PC-9 (cell line): Measurements from ENCODE around the gene MADCAM1. TPM values are rescaled to one million over a fixed set of nuclear protein-coding genes. Genes with fewer than 3 reads are reported as not detected.

Source experiments
- BruUV-seq: library from RNA; stranded (reverse); fragments of 400-500 nt; replicated peaks from 2 replicates; lab custom pipeline; 2021; lab: Mats Ljungman, UMichigan
- CTCF ChIA-PET: fragments of 300-600 bp; sonication (Branson Sonifier 250); formaldehyde crosslinking; loops from one replicate; lab custom pipeline; 2022; ENCODE audit warnings: antibody characterized with exemption; lab: Charles Lee
- POLR2A ChIA-PET: fragments of 300-600 bp; sonication (Branson Sonifier 250); formaldehyde crosslinking; loops from one replicate; lab custom pipeline; 2022; ENCODE audit warnings: antibody characterized with exemption; ENCODE audit not compliant: unreplicated experiment; lab: Charles Lee
- DNase-seq, 2 experiments: peaks; one replicate each; pipeline versions ENCODE4 v3.0.0 to v3.0.0-alpha.2; 2015 to 2022; ENCODE audit warnings: mixed read lengths in 1 of 2
- H2AFZ ChIP-seq: fragments of 200-600 bp; sonication (generic); 2 replicates; pipeline ENCODE4 v1.8.1; 2017; ENCODE audit warnings: antibody characterized with exemption
- H3F3A ChIP-seq: fragments of 200-600 bp; sonication (generic); 2 replicates; pipeline ENCODE4 v1.8.1; 2017; ENCODE audit warnings: antibody characterized with exemption, mild to moderate bottlenecking, low read depth; ENCODE audit not compliant: insufficient read depth
- H3K27ac ChIP-seq: fragments of 200-600 bp; sonication (generic); 2 replicates; pipeline ENCODE4 v1.6.1; 2016; ENCODE audit warnings: mixed run types
- H3K27me3 ChIP-seq: fragments of 200-600 bp; sonication (generic); 2 replicates; pipeline ENCODE4 v1.6.1; 2016; ENCODE audit warnings: low read depth, mixed run types; ENCODE audit not compliant: insufficient read depth
- H3K36me3 ChIP-seq: fragments of 200-600 bp; sonication (generic); 2 replicates; pipeline ENCODE4 v1.6.1; 2016; ENCODE audit warnings: low read depth, mixed run types
- H3K4me1 ChIP-seq: fragments of 200-600 bp; sonication (generic); replicated peaks from 2 replicates; pipeline ENCODE4 v1.6.1; 2016; ENCODE audit warnings: mixed run types; ENCODE audit not compliant: insufficient read depth
- H3K4me2 ChIP-seq: fragments of 200-600 bp; sonication (generic); 2 replicates; pipeline ENCODE4 v1.6.1; 2017; ENCODE audit warnings: mixed run types
- H3K4me3 ChIP-seq: fragments of 200-600 bp; sonication (generic); 2 replicates; pipeline ENCODE4 v1.6.1; 2016; ENCODE audit warnings: mixed run types
- H3K79me2 ChIP-seq: fragments of 200-600 bp; sonication (generic); 2 replicates; pipeline ENCODE4 v1.6.1; 2017; ENCODE audit warnings: low read depth, mixed run types
- H3K9me2 ChIP-seq: fragments of 200-600 bp; sonication (generic); 2 replicates; pipeline ENCODE4 v1.8.1; 2017; ENCODE audit warnings: mild to moderate bottlenecking; ENCODE audit not compliant: insufficient read depth
- H3K9me3 ChIP-seq: fragments of 200-600 bp; sonication (generic); 2 replicates; pipeline ENCODE4 v1.8.1; 2016; ENCODE audit warnings: low read depth; ENCODE audit not compliant: insufficient read depth
- H4K20me1 ChIP-seq: fragments of 200-600 bp; sonication (generic); 2 replicates; pipeline ENCODE4 v1.8.1; 2017; ENCODE audit not compliant: insufficient read depth
- EZH2 ChIP-seq: fragments of 200-600 bp; sonication (generic); IDR thresholded peaks from 2 replicates; pipeline ENCODE4 v1.8.0; 2017; ENCODE audit warnings: antibody characterized with exemption, low read depth
- intact Hi-C: fragments of 100-400 bp; cut with micrococcal nuclease; formaldehyde crosslinking; loops from one replicate; pipeline ENCODE4 v1.10.0; 2022; ENCODE audit not compliant: unreplicated experiment
- total RNA-seq: library from RNA; stranded (reverse); gene quantifications from 2 replicates; pipeline ENCODE4 v1.2.3, GENCODE V29; 2021
- TF ChIP-seq, protein P1 (sequence below): fragments of 200-600 bp; sonication (generic); conservative IDR thresholded peaks from 2 replicates; pipeline ENCODE4 v1.6.1; 2017; ENCODE audit warnings: mixed run types, antibody characterized with exemption, mild to moderate bottlenecking, moderate library complexity

The MADCAM1 gene
- total RNA-seq, 1 experiment from 2014 or later = 1.1 TPM

DNA sequence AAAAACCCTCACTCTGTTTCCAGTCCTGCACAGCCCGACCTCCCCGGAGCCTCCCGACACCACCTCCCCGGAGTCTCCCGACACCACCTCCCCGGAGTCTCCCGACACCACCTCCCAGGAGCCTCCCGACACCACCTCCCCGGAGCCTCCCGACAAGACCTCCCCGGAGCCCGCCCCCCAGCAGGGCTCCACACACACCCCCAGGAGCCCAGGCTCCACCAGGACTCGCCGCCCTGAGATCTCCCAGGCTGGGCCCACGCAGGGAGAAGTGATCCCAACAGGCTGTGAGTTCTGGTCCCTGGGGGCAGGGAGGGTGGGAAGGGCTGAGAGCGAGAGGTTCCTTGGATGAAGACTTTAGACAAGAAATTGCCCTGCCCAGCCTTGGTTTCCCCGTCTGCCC is 5.4 kb downstream of the MADCAM1 start:
- intact Hi-C loops = no loop called here
- no peaks in the 10 kb centered on the region for H3K27me3 ChIP-seq
- no peak overlapping the region for H3K4me2 ChIP-seq
- no peak overlapping the region for H3K27ac ChIP-seq
- BruUV-seq = no TSS peak
- no peaks in the 10 kb centered on the region for H3K9me2 ChIP-seq
- no peak for DNase-seq
- ChIA-PET CTCF (no interaction called here), POLR2A (no interaction called here)
- H3K4me3 ChIP-seq = no peak overlapping the region
- H3K79me2 ChIP-seq = no peaks in the 10 kb centered on the region
- H3K9me3 ChIP-seq = no peaks in the 10 kb centered on the region
- H3F3A ChIP-seq = peaks cover 15% of the 10 kb centered on the region; the same call in 1 of the 2 replicates
- no peak overlapping the region for H2AFZ ChIP-seq
- no peaks in the 10 kb centered on the region for H3K36me3 ChIP-seq
- no peaks in the 10 kb centered on the region for H4K20me1 ChIP-seq
- 0 out of 2 replicates have a peak, but pooled peaks cover 6% of the 10 kb centered on the region for H3K4me1 ChIP-seq
- TF ChIP-seq EZH2 = no peak
- TF ChIP-seq, protein P1, sequence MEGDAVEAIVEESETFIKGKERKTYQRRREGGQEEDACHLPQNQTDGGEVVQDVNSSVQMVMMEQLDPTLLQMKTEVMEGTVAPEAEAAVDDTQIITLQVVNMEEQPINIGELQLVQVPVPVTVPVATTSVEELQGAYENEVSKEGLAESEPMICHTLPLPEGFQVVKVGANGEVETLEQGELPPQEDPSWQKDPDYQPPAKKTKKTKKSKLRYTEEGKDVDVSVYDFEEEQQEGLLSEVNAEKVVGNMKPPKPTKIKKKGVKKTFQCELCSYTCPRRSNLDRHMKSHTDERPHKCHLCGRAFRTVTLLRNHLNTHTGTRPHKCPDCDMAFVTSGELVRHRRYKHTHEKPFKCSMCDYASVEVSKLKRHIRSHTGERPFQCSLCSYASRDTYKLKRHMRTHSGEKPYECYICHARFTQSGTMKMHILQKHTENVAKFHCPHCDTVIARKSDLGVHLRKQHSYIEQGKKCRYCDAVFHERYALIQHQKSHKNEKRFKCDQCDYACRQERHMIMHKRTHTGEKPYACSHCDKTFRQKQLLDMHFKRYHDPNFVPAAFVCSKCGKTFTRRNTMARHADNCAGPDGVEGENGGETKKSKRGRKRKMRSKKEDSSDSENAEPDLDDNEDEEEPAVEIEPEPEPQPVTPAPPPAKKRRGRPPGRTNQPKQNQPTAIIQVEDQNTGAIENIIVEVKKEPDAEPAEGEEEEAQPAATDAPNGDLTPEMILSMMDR = no peak

DNA sequence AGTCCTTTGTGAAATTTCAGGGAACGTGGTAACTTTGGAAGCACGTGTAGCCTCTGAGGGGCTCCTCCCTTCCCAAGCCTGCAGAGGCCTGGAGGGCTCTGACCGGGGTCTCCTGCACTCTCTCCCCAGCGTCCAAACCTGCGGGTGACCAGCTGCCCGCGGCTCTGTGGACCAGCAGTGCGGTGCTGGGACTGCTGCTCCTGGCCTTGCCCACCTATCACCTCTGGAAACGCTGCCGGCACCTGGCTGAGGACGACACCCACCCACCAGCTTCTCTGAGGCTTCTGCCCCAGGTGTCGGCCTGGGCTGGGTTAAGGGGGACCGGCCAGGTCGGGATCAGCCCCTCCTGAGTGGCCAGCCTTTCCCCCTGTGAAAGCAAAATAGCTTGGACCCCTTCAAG is 8.3 kb downstream of the MADCAM1 start:
- ChIA-PET POLR2A (no interaction called here), CTCF (no interaction called here)

DNA sequence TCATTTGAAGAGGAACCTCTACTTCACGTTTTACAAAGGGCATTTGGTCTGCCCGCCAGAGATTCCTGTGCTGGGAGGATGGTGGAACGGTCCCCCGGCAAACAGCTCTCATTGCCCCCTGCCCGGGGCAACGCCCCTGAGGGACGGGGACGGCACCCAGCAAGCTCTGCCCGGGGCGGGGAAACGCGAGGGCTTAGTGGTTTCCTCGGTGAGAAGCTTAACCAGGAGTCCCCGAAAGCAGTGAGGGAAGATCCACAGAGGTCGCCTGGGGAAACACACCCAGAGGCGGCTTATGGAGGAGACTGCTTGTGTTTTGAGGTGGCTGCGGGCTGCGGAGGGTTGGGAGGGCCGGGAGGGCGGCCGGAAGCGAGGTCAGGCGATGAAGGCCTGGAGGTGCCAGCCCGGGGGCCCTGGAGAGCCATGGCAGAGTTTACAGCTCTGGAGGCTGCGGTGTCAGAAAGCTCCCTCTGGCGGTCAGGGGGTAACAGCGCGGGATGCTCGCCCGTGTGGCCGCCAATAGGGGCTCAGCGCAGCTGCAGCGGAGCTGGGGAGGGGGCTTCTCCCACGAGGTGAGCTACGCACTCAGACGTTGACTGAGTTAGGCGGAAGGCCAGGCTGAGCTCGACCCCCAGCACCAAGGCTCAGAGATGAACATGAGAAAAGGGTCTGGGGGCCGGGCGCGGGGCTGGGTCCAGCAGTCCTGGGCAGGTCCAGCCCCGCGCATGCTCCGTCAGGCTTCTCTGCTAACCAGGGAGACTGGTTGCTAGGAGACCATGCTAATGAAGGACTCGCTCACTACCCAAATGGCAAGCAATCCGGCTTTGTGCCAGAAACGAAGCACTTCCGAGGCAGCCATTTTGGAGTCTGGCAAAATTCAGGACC is 10.4 kb downstream of the MADCAM1 start:
- Histone ChIP-seq H3K9me2 (no peaks in the 10 kb centered on the region), H3K36me3 (no peaks in the 10 kb centered on the region), H3K79me2 (peaks cover 6% of the 10 kb centered on the region), H2AFZ (peak overlapping the region; percentile 92), H3F3A (peaks cover 13% of the 10 kb centered on the region; the same call in 1 of the 2 replicates), H3K4me1 (0 out of 2 replicates have a peak, but pooled peaks cover 6% of the 10 kb centered on the region), H3K27me3 (no peaks in the 10 kb centered on the region), H3K27ac (peak overlapping the region; percentile 86), H3K9me3 (no peaks in the 10 kb centered on the region), H3K4me3 (peak overlapping the region; percentile 97), H4K20me1 (no peaks in the 10 kb centered on the region), H3K4me2 (peak overlapping the region; percentile 95)
- ChIA-PET CTCF (interaction anchor here (0.6 to 1.3 kb wide), 6 partner anchors 25 to 734 kb away, joined by 3 to 8 read pairs (median 4); partner anchors contain the start of gene CDC34), POLR2A (interaction anchor here (0.5 to 0.8 kb wide), 5 partner anchors 18 to 1241 kb away, joined by 3 to 7 read pairs (median 5); no protein-coding TSS in a partner anchor)
- intact Hi-C loops = loop anchor here (1.0 to 2.0 kb wide), 3 partner anchors 18 to 216 kb away; partner anchors contain the start of genes CDC34 and PLPP2
- DNase-seq = peak; percentile 94 to 96
- TF ChIP-seq EZH2 = no peak
- TF ChIP-seq, protein P1 = peak; percentile 91
- TSS peak; percentile 46 for BruUV-seq

More for the DNA sequence above, 8.3 kb downstream of the MADCAM1 start:
- intact Hi-C loops = no loop called here
- Histone ChIP-seq H3K9me3 (no peaks in the 10 kb centered on the region), H3K79me2 (peaks cover 6% of the 10 kb centered on the region), H3K27ac (no peak overlapping the region), H2AFZ (no peak overlapping the region), H3K4me1 (0 out of 2 replicates have a peak, but pooled peaks cover 6% of the 10 kb centered on the region), H3K4me2 (no peak overlapping the region), H3K9me2 (no peaks in the 10 kb centered on the region), H3K4me3 (no peak overlapping the region), H3K36me3 (no peaks in the 10 kb centered on the region), H4K20me1 (no peaks in the 10 kb centered on the region), H3K27me3 (no peaks in the 10 kb centered on the region), H3F3A (peaks cover 19% of the 10 kb centered on the region; the same call in 1 of the 2 replicates)
- DNase-seq = no peak
- TF ChIP-seq, protein P1 = no peak
- TF ChIP-seq EZH2 = no peak
- BruUV-seq = no TSS peak
